Aorta (tissue), 5 donors: ENCODE results near the gene TM2D3. TPM values are rescaled to one million over a fixed set of nuclear protein-coding genes. Genes with fewer than 3 reads are reported as not detected.

Source experiments
- ATAC-seq: fragments of 200-7000 bp; cut with Tn5 transposase; one replicate; pipeline ENCODE4 v1.9.1; 2022; ENCODE audit warnings: moderate library complexity; ENCODE audit not compliant: low FRiP score
- DNase-seq, 2 donors: peaks; one replicate each; pipeline ENCODE4 v3.0.0-alpha.2; 2020
- H3K27ac ChIP-seq, 2 donors: one replicate each; pipeline ENCODE4 v1.5.1; 2013; ENCODE audit warnings: low read length in 2 of 2, mild to moderate bottlenecking in 2 of 2, moderate library complexity in 2 of 2, control low read depth in 1 of 2, inconsistent platforms in 1 of 2, low read depth in 1 of 2
- H3K27me3 ChIP-seq, 2 donors: one replicate each; pipeline ENCODE4 v1.6.1; 2013; ENCODE audit warnings: control low read depth in 1 of 2, low read length in 1 of 2, mild to moderate bottlenecking in 1 of 2, moderate library complexity in 1 of 2; ENCODE audit not compliant: insufficient read depth in 2 of 2, control insufficient read depth in 1 of 2
- H3K36me3 ChIP-seq, 2 donors: one replicate each; pipeline ENCODE4 v1.6.1; 2013; ENCODE audit warnings: control low read depth in 1 of 2, low read length in 1 of 2, mild to moderate bottlenecking in 1 of 2; ENCODE audit not compliant: insufficient read depth in 2 of 2, control insufficient read depth in 1 of 2
- H3K4me1 ChIP-seq, 2 donors: one replicate each; pipeline ENCODE4 v1.6.1; 2013; ENCODE audit warnings: low read length in 2 of 2, control low read depth in 1 of 2, mild to moderate bottlenecking in 1 of 2, moderate library complexity in 1 of 2; ENCODE audit not compliant: insufficient read depth in 2 of 2, control insufficient read depth in 1 of 2
- H3K4me3 ChIP-seq, 2 donors: one replicate each; pipeline ENCODE4 v1.5.1; 2013; ENCODE audit warnings: low read length in 2 of 2, control low read depth in 1 of 2, mild to moderate bottlenecking in 1 of 2
- H3K9me3 ChIP-seq: one replicate; pipeline ENCODE4 v1.6.1; 2013; ENCODE audit warnings: mild to moderate bottlenecking, low read length; ENCODE audit not compliant: control insufficient read depth
- WGBS, 2 donors: extraction: QIAGEN DNeasy Blood & Tissue Kit; methylation state at CpG; one replicate each; pipeline ENCODE4 v1.1.7; 2013; 5-methylcytosine and 5-hydroxymethylcytosine counted together
- intact Hi-C, 2 donors: fragments of 100-400 bp; cut with DNase I; formaldehyde crosslinking; loops; one replicate each; pipeline versions ENCODE4 v1.14.2 to v1.15.0; 2022
- polyA plus RNA-seq, 2 donors: library from polyadenylated mRNA; stranded (reverse); fragments of 200-250 nt; gene quantifications; one replicate each; pipeline ENCODE4 v1.2.3, GENCODE V29; 2013
- total RNA-seq, 2 donors: library from RNA; stranded (reverse); fragmentation: NEBNext Ultra II Directional; extraction: Animal tissue kit (Norgen Biotek cat#: 25700); gene quantifications; one replicate each; pipeline ENCODE4 v1.2.1, GENCODE V29; 2021
- donor health status: healthy with polysubstance abuse.
- donor health status: Bipolar disorder and iron deficiency.
- donor health status: DM: no; HTN: no; CAD: no.
- donor health status: DM: no; HTN: no; CAD: no.
- donor health status: DM: yes; HTN: yes; CAD: no.

TM2D3 gene
- total and polyA plus RNA-seq, 4 donors, result 26.8 to 64.1 (median 52.7) TPM

DNA sequence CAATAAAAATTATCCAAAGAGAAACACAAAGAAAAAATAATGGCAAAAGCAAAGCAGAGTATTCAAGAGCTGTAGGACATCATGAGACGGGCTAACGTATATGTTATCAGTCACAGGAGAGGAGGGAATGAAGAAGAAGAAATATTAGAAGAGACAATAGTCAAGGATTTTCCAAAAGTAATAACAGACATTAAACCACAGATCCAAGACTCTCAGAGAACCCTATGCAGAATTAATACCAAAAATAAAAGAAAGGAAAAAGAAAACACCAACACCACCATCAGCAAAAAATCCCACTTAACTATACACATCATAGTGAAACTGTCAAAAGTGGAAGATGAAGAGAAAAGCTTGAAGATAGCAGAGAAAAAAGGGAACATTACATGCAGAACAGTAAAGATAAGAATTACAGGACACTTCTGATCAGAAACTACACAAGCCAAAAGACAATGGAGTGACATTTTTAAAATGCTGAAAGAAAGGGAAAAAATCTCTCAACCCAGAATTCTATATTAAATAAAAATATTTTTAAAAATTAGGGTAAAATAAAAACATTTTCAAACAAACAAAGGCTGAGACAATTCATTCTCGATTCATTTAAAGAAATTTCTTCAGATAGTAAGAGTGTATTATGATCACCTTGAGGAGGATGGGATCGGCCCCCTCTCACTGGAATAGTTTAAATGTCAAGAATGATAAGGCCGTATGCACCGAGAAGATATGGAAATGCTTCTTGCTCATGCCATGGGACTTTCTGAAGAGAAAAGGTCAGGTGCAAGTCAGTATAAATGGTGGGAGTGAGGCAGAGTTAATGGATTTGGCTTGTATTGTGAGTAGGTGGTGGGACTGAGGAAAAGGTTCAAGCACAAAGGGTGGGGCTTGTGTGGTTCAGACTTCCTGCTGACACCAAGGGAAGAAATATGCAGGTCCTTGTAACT lies 28.5 kb downstream of the TM2D3 start:
- DNase-seq, result no peak
- Histone ChIP-seq H3K36me3 (no peaks in the 10 kb centered on the region), H3K27ac (no peak overlapping the region), H3K4me3 (no peak overlapping the region), H3K9me3 (no peaks in the 10 kb centered on the region), H3K4me1 (no peaks in the 10 kb centered on the region), H3K27me3 (no peaks in the 10 kb centered on the region)
- WGBS, 2 donors, result 95 to 98% methylated on average over 6 of the region's 6 CpGs
- intact Hi-C loops, result no loop called here
- no peak for ATAC-seq

DNA sequence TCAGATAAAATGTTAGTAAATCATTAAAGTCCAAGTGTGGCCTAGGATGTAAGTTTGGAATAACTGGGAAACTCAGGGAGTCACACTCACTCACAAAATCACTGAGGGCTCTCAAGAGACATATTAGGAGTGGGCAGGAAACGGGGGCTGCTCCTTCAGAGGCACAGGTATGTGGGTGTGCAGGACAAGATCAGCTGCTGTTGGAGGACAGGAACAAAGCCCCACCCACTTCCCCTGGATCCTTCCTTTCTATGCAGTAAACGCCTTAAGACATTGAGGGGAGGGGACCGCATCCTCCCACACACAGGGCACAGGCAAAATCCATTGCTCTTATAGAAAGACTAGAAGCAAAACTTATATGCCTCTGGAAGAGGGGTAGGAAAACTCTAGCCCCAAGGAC lies 30.2 kb downstream of the TM2D3 start:
- no peak overlapping the region for H3K27ac ChIP-seq
- H3K36me3 ChIP-seq, result no peaks in the 10 kb centered on the region
- no peaks in the 10 kb centered on the region for H3K27me3 ChIP-seq
- intact Hi-C loops, result no loop called here
- no peak overlapping the region for H3K4me3 ChIP-seq
- 91% methylated on average over 3 of the region's 3 CpGs for WGBS, 2 donors
- ATAC-seq, result no peak
- H3K4me1 ChIP-seq, result no peaks in the 10 kb centered on the region
- no peak for DNase-seq
- H3K9me3 ChIP-seq, result no peaks in the 10 kb centered on the region

DNA sequence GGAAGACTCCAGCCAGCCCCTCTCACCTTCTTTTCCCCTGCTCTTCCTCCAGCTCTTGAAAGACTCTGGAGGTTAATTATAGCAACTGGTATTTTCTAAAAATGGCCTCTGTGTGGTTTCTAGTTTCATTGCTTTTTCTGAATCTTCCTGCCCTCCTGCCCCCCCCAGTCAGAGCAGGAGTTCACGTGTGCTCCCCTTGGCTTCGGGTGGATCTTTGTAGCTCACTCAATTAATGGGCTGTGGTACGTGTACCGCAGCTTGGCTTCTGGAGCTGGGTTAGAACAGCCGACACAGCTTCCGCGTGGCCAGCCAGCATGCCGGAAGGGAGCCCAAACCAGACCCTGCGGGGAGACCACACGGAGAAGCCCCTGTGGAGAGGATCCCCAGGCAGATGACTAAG lies 31.5 kb downstream of the TM2D3 start:
- Histone ChIP-seq H3K27me3 (no peaks in the 10 kb centered on the region), H3K36me3 (no peaks in the 10 kb centered on the region), H3K4me1 (no peaks in the 10 kb centered on the region), H3K27ac (no peak overlapping the region), H3K4me3 (no peak overlapping the region), H3K9me3 (no peaks in the 10 kb centered on the region)
- 91 to 92% methylated on average over 10 of the region's 10 CpGs for WGBS, 2 donors
- ATAC-seq (no peak), DNase-seq (no peak)
- intact Hi-C loops, result no loop called here

DNA sequence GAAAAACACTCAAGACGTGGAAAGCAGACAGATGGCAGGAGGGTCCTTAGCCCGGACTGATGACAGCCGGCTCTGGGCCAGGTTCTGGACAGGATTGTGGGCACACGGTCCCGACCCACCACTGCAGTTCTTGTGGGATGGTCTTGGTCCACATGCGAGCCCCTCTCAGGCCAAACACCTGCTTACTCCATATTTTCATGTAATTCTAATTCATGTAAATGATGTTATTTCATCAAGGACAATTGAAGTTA lies 32.6 kb downstream of the TM2D3 start:
- WGBS, 2 donors, result 91 to 95% methylated on average over 6 of the region's 6 CpGs
- intact Hi-C loops, result no loop called here
- H3K4me1 ChIP-seq, result no peaks in the 10 kb centered on the region

DNA sequence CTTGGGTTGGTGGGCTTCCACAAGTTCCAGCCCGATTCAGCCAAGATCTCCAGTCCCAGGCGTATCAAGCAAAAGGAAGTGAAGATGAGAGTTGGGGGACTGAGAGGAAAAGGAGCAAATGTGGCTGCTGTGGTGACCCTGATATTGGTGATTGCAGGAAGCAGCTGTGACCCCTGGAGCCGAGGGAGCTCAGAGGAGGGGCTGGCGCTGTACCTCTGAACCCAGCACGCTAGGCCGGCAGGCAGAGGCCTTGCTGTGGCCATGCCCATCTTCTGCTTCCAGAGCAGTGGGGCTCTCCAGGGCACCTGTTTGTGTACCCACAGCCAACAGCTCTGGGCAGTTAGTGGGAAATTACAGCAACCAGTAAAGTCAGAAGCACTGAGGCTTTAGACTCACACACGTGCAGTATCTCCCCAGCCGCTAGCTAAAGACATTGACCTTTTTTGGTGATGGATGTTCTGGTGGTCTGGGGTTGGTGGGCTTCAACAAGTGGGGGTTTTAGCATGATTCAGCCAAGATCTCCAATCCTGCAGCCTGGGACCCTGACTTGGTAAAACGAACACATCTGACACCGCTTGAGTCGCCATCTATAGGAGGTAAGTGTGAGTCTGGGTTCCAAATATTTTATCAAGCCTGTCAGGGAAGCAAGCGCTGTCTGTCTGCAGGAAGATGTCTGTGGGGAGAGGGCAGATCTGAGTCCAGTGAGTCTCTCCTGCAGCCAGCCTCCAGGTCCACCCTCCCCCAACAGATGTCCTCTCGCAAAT lies 33.1 kb downstream of the TM2D3 start:
- Histone ChIP-seq H3K4me3 (no peak overlapping the region), H3K27me3 (no peaks in the 10 kb centered on the region), H3K36me3 (no peaks in the 10 kb centered on the region), H3K9me3 (no peaks in the 10 kb centered on the region), H3K4me1 (no peaks in the 10 kb centered on the region), H3K27ac (no peak overlapping the region)
- intact Hi-C loops, result no loop called here
- ATAC-seq (no peak), DNase-seq (no peak)
- 92 to 93% methylated on average over 13 of the region's 13 CpGs for WGBS, 2 donors

More for the DNA sequence above, 32.6 kb downstream of the TM2D3 start:
- DNase-seq, result no peak
- Histone ChIP-seq H3K27me3 (no peaks in the 10 kb centered on the region), H3K4me3 (no peak overlapping the region), H3K36me3 (no peaks in the 10 kb centered on the region), H3K9me3 (no peaks in the 10 kb centered on the region), H3K27ac (no peak overlapping the region)
- no peak for ATAC-seq

DNA sequence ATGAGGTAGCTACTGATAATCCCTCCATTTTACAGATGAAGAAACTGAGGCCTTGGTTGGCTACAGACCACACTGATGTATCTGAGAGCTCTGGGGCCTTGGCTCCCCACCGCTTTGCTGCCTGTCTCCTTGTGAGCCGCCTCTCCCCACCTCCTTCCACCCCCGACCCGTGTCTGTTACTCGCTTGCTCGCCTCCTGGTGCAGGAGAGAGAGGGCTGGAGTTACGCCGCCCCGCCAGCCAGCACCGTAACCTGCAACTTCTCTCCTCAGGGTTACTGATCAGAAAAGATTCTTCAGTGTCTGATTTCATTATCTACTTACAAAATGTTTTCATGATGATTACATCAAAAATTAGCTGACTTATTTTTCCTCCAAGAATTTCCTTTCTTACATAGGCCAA lies 34.1 kb downstream of the TM2D3 start:
- WGBS, 2 donors, result 91 to 95% methylated on average over 10 of the region's 10 CpGs
- no peak for ATAC-seq
- Histone ChIP-seq H3K9me3 (no peaks in the 10 kb centered on the region), H3K4me3 (no peak overlapping the region), H3K36me3 (no peaks in the 10 kb centered on the region), H3K27ac (no peak overlapping the region), H3K4me1 (no peaks in the 10 kb centered on the region), H3K27me3 (no peaks in the 10 kb centered on the region)
- DNase-seq, result no peak
- intact Hi-C loops, result no loop called here

DNA sequence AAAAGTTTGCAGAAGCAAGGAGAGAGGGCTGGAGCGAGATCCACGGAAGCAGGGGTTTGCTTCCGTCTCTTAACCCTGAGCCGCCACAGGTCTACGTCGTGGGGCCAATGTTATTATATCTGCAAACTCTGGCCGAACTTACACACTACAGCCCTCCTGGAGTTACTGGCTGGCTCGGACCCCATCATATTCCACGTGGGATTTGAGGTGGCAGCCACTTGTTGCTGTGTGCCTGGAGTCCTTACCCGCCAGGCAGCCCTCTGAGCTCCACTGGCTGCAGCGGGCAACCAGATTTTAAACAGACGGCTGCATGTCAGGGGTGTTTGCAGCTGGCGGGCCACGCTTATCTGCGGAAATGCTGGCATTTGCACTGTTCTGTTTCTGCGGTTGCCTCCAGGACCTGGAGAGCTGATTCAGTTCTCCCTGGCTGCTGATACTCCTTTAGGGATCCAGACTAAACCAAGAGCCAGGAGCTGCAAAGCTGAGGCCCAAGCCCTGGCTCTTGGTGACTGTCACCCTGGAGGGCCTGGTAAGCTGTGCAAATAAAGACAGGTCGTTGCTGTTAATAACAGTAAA lies 34.7 kb downstream of the TM2D3 start:
- Histone ChIP-seq H3K36me3 (no peaks in the 10 kb centered on the region), H3K4me3 (no peak overlapping the region), H3K27me3 (no peaks in the 10 kb centered on the region), H3K4me1 (no peaks in the 10 kb centered on the region), H3K9me3 (no peaks in the 10 kb centered on the region), H3K27ac (no peak overlapping the region)
- WGBS, 2 donors, result 47 to 52% methylated on average over 17 of the region's 17 CpGs
- intact Hi-C loops, result no loop called here
- ATAC-seq, result peak; percentile 26
- peak in 1 of 2 donors; percentile 54 for DNase-seq

DNA sequence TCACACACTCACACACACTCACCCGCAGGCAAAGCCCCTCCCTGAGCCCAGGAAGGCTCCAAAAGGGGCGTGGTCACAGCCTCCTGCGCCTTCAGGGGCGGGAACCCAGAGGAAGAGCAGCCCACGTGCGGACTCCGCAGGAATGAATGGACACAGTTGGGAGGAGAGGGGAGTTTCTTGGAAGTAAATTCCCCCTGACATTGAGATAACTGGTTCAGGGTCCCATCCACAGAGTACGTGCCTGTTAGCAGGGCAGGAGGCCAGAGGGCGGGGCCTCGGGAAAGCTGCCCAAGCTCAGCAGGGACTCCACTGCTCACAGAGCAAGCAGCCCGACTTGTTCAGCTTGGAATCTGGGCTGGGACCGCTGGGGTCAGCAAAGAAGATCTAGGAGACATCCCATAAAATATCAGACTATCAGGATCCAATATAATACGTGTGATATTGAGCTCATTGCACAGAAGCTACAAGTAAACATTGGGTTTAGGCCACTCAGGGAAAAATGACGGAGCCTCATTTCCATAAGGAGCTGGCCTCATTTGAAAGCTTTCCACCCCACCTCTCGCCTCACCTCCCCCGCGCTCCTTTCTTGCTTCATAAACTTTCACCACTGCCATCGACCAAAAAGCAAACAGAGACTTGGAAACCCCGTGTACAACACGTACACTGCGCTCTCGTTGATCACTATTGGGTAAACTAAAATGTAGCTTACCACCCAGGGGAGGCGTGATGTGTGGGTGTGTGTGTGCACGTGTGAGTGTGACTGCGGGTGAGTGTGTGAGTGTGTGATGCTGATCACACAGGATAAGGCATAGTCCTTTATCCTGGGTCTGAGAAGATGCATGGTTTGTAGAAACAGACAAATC lies 36.0 kb downstream of the TM2D3 start:
- H3K4me1 ChIP-seq, result no peaks in the 10 kb centered on the region
- 17 to 25% methylated on average over 25 of the region's 25 CpGs for WGBS, 2 donors
- intact Hi-C loops, result no loop called here

More for the DNA sequence above, 36.0 kb downstream of the TM2D3 start:
- H3K36me3 ChIP-seq, result no peaks in the 10 kb centered on the region
- peak; percentile 66 for ATAC-seq
- H3K27me3 ChIP-seq, result no peaks in the 10 kb centered on the region
- no peak overlapping the region for H3K27ac ChIP-seq
- peak; percentile 77 to 87 for DNase-seq
- H3K9me3 ChIP-seq, result no peaks in the 10 kb centered on the region
- no peak overlapping the region for H3K4me3 ChIP-seq
